ENCODE measurements around the gene LMAN1L. TPM values are rescaled to one million over a fixed set of nuclear protein-coding genes. Genes with fewer than 3 reads are reported as not detected.

LMAN1L gene

DNA sequence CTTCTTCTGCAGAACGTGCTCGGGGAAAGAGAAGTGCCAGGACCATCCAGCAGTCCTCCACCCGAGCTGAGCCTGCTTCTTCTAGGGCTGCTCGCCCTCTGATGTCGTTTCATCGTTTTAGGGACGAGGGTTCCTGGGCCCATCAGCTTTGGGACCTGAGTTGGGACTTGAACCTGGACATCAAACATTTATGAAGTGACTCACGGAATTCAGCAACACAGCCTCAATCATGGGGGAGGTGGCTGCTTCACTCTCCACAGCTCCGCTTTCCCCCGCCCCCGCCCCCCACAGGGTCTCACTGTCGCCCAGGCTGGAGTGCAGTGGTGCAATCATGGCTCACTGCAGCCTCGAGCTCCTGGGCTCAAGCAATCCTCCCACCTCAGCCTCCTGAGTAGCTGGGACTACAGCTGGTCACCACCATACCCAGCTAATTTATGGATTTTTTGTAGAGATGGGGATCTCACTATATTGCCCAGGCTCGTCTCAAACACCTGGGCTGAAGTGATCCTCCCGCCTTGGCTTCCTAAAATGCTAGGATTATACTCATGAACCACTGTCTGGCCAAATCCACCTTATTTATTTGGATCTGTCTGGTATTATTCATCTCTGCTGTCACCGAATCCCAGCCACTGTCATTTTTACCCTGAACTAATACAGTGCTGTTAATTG lies 61.3 kb downstream of the LMAN1L start:
- no peak for DNase-seq (ENCODE audit: low spot score)
- Histone ChIP-seq H3K27ac (replicated peaks; ENCODE audit: low read length) (no peak overlapping the region), H2AK5ac (ENCODE audit: low read depth, low read length) (no peak overlapping the region)

More for the DNA sequence above, 61.3 kb downstream of the LMAN1L start:
- Histone ChIP-seq H3K14ac (ENCODE audit: low read length) (no peak overlapping the region), H4K91ac (ENCODE audit: low read depth, low read length, poor library complexity) (no peak overlapping the region), H3K23ac (ENCODE audit: low read depth, low read length, poor library complexity) (no peak overlapping the region), H3K36me3 (replicated peaks in 1 of 2; ENCODE audit: control insufficient read depth in 2 of 2, insufficient read depth in 2 of 2, low read length in 2 of 2) (peaks cover 2 to 16% of the 10 kb centered on the region in 2 donors), H4K8ac (ENCODE audit: low read depth, low read length) (no peak overlapping the region), H3K79me1 (ENCODE audit: low read depth, low read length) (peaks cover 4% of the 10 kb centered on the region), H3K4me3 (ENCODE audit: low read length in 2 of 2) (peak overlapping the region; percentile 55 to 66), H2BK120ac (ENCODE audit: low read depth, low read length) (no peak overlapping the region), H3K4me1 (ENCODE audit: control insufficient read depth in 2 of 2, insufficient read depth in 1 of 2, low read depth in 1 of 2, low read length in 2 of 2) (peaks cover 3 to 4% of the 10 kb centered on the region in 2 donors), H3K4ac (ENCODE audit: low read length) (no peak overlapping the region), H2AFZ (ENCODE audit: low read length) (peak overlapping the region; percentile 92), H3K18ac (ENCODE audit: low read length) (peak overlapping the region; percentile 76), H3K4me2 (ENCODE audit: insufficient read depth, low read length, poor library complexity, severe bottlenecking) (peak overlapping the region; percentile 71), H3K9ac (ENCODE audit: low read depth, low read length, poor library complexity) (peak overlapping the region; percentile 55), H2BK5ac (ENCODE audit: low read length) (no peak overlapping the region), H2BK12ac (ENCODE audit: low read length) (no peak overlapping the region), H2BK15ac (ENCODE audit: low read length) (no peak overlapping the region), H3K9me3 (replicated peaks in 1 of 2; ENCODE audit: control insufficient read depth in 2 of 2, insufficient read depth in 1 of 2, low read depth in 1 of 2, low read length in 2 of 2) (peaks cover 0 to 1% of the 10 kb centered on the region in 2 donors), H3K27me3 (ENCODE audit: control insufficient read depth in 3 of 3, insufficient read depth in 3 of 3, low read depth in 1 of 3, low read length in 3 of 3) (peaks cover 0 to 6% (median 0%) of the 10 kb centered on the region in 3 experiments)
- no CpG with 5 or more reads among the region's 16 CpGs for WGBS, 2 donors (ENCODE audit: extremely low coverage in 2 of 2, insufficient read length in 2 of 2, insufficient replicate concordance in 1 of 2)

Small RNA genes lying within 50 kb of the gene (small RNA-seq; reads per million reads assigned to genes)
- gene CPLX3 (ENCODE audit: insufficient read depth) (not detected), gene MIR4513 (ENCODE audit: insufficient read depth) (not detected), gene MIR6882 (ENCODE audit: insufficient read depth) (4.3 reads per million, percentile 11 among the genes with 10 or more reads in this experiment)
